IMR-90 (cell line): ENCODE data around the gene SH2D1B. TPM values are rescaled to one million over a fixed set of nuclear protein-coding genes. Genes with fewer than 3 reads are reported as not detected.

Experiments used
- ATAC-seq: fragments of 200-7000 bp; cut with Tn5 transposase; 2 replicates; pipeline ENCODE4 v1.9.1; 2020; ENCODE audit warnings: low read depth, mild to moderate bottlenecking, moderate library complexity
- BruUV-seq: library from RNA; stranded (reverse); fragments of 400-500 nt; replicated peaks from 2 replicates; lab custom pipeline; 2021; lab: Mats Ljungman, UMichigan
- CTCF ChIA-PET: fragments of 300-600 bp; formaldehyde crosslinking; extraction: SDS; loops from one replicate; lab custom pipeline; 2021; ENCODE audit warnings: antibody characterized with exemption; lab: Yijun Ruan, JAX
- POLR2A ChIA-PET: fragments of 300-600 bp; sonication (Branson Sonifier 250); formaldehyde crosslinking; loops from one replicate; lab custom pipeline; 2022; ENCODE audit warnings: antibody characterized with exemption; ENCODE audit not compliant: unreplicated experiment; lab: Charles Lee
- DNase-seq: peaks from one replicate; pipeline ENCODE4 v3.0.0; 2013
- H2AFZ ChIP-seq: replicated peaks from 2 replicates; pipeline ENCODE3; 2013; ENCODE audit warnings: low read length, mild to moderate bottlenecking; ENCODE audit not compliant: poor library complexity
- H2AK5ac ChIP-seq: 2 replicates; pipeline ENCODE4 v1.6.1; 2013; ENCODE audit warnings: low read depth, low read length, inconsistent platforms
- H2AK9ac ChIP-seq: replicated peaks from 2 replicates; pipeline ENCODE3; 2013; ENCODE audit warnings: mild to moderate bottlenecking, low read depth, low read length, moderate library complexity; ENCODE audit not compliant: poor library complexity
- H2BK120ac ChIP-seq: 2 replicates; pipeline ENCODE4 v1.6.1; 2013; ENCODE audit warnings: low read depth, low read length, inconsistent platforms
- H2BK15ac ChIP-seq: 3 replicates; pipeline ENCODE4 v1.6.1; 2013; ENCODE audit warnings: low read depth, low read length, inconsistent platforms
- H2BK20ac ChIP-seq: 2 replicates; pipeline ENCODE4 v1.6.1; 2013; ENCODE audit warnings: low read depth, mild to moderate bottlenecking, inconsistent platforms, low read length, moderate library complexity
- H2BK5ac ChIP-seq: 2 replicates; pipeline ENCODE4 v1.6.1; 2013; ENCODE audit warnings: mild to moderate bottlenecking, low read depth, low read length, inconsistent platforms; ENCODE audit not compliant: poor library complexity, severe bottlenecking
- H3K14ac ChIP-seq: replicated peaks from 2 replicates; pipeline ENCODE4 v1.6.1; 2013; ENCODE audit warnings: low read depth, low read length, inconsistent platforms
- H3K18ac ChIP-seq: 2 replicates; pipeline ENCODE4 v1.6.1; 2013; ENCODE audit warnings: low read depth, low read length, control low read depth
- H3K23ac ChIP-seq: 2 replicates; pipeline ENCODE4 v1.6.1; 2013; ENCODE audit warnings: low read depth, low read length, inconsistent platforms
- H3K27ac ChIP-seq: 2 replicates; pipeline ENCODE4 v1.5.1; 2013; ENCODE audit warnings: mild to moderate bottlenecking, control low read depth, low read length; ENCODE audit not compliant: insufficient read depth
- H3K27me3 ChIP-seq: 2 replicates; pipeline ENCODE4 v1.6.1; 2013; ENCODE audit warnings: low read length; ENCODE audit not compliant: control insufficient read depth, insufficient read depth
- H3K36me3 ChIP-seq: 2 replicates; pipeline ENCODE4 v1.6.1; 2013; ENCODE audit warnings: low read length, mixed read lengths; ENCODE audit not compliant: control insufficient read depth, insufficient read depth
- H3K4ac ChIP-seq: 2 replicates; pipeline ENCODE4 v1.6.1; 2013; ENCODE audit warnings: low read depth, low read length, inconsistent platforms
- H3K4me1 ChIP-seq: 2 replicates; pipeline ENCODE4 v1.6.1; 2013; ENCODE audit warnings: low read length, mixed read lengths; ENCODE audit not compliant: control insufficient read depth, insufficient read depth
- H3K4me2 ChIP-seq: 2 replicates; pipeline ENCODE4 v1.6.1; 2013; ENCODE audit warnings: low read depth, mild to moderate bottlenecking, control low read depth, low read length, moderate library complexity
- H3K4me3 ChIP-seq: 2 replicates; pipeline ENCODE4 v1.5.1; 2013; ENCODE audit warnings: low read depth, mild to moderate bottlenecking, control low read depth, low read length, moderate library complexity; ENCODE audit not compliant: insufficient read depth
- H3K56ac ChIP-seq: 2 replicates; pipeline ENCODE4 v1.6.1; 2013; ENCODE audit warnings: low read length, inconsistent platforms; ENCODE audit not compliant: insufficient read depth; ENCODE audit errors: extremely low read depth
- H3K79me1 ChIP-seq, 2 experiments: 2 replicates each; pipeline ENCODE4 v1.6.1; 2013; ENCODE audit warnings: low read length in 2 of 2, inconsistent platforms in 1 of 2, low read depth in 1 of 2
- H3K9ac ChIP-seq: 2 replicates; pipeline ENCODE4 v1.6.1; 2013; ENCODE audit warnings: low read depth, low read length, control low read depth
- H3K9me1 ChIP-seq: 2 replicates; pipeline ENCODE4 v1.6.1; 2013; ENCODE audit warnings: low read length, inconsistent platforms; ENCODE audit not compliant: insufficient read depth
- H3K9me3 ChIP-seq: 2 replicates; pipeline ENCODE4 v1.6.1; 2013; ENCODE audit warnings: low read length; ENCODE audit not compliant: control insufficient read depth, insufficient read depth
- H4K20me1 ChIP-seq: 2 replicates; pipeline ENCODE4 v1.6.1; 2013; ENCODE audit warnings: low read length, inconsistent platforms; ENCODE audit not compliant: insufficient read depth
- H4K5ac ChIP-seq: 2 replicates; pipeline ENCODE4 v1.6.1; 2013; ENCODE audit warnings: mild to moderate bottlenecking, low read depth, low read length, control low read depth
- H4K8ac ChIP-seq, 2 experiments: 2 replicates each; pipeline ENCODE4 v1.6.1; 2013; ENCODE audit warnings: low read depth in 2 of 2, low read length in 2 of 2, control low read depth in 1 of 2, inconsistent platforms in 1 of 2
- H4K91ac ChIP-seq: 2 replicates; pipeline ENCODE4 v1.6.1; 2013; ENCODE audit warnings: low read depth, low read length, inconsistent platforms; ENCODE audit not compliant: insufficient read depth
- BHLHE40 ChIP-seq: fragments of 150-350 bp; IDR thresholded peaks from 2 replicates; pipeline ENCODE4 v1.6.1; 2016; ENCODE audit warnings: mild to moderate bottlenecking, low read depth, low read length
- CEBPB ChIP-seq: IDR thresholded peaks from 2 replicates; pipeline ENCODE4 v1.6.1; 2012; ENCODE audit warnings: low read depth, low read length, improper control_type of control experiment
- CHD1 ChIP-seq: IDR thresholded peaks from 2 replicates; pipeline ENCODE4 v1.6.1; 2012; ENCODE audit warnings: low read depth, low read length, improper control_type of control experiment
- CTCF ChIP-seq: conservative IDR thresholded peaks from 2 replicates; pipeline ENCODE4 v1.5.1; 2012; ENCODE audit warnings: mild to moderate bottlenecking, low read depth, low read length, improper control_type of control experiment
- ELK1 ChIP-seq: fragments of 150-350 bp; IDR thresholded peaks from 2 replicates; pipeline ENCODE4 v1.6.1; 2016; ENCODE audit warnings: low read depth, mild to moderate bottlenecking, low read length, moderate library complexity, borderline replicate concordance
- FOS ChIP-seq: fragments of 150-350 bp; IDR thresholded peaks from 2 replicates; pipeline ENCODE4 v1.6.1; 2016; ENCODE audit warnings: low read depth, low read length
- MAFK ChIP-seq: IDR thresholded peaks from 2 replicates; pipeline ENCODE4 v1.6.1; 2012; ENCODE audit warnings: low read depth, low read length, improper control_type of control experiment
- MAZ ChIP-seq: IDR thresholded peaks from 2 replicates; pipeline ENCODE4 v1.6.1; 2012; ENCODE audit warnings: low read depth, mild to moderate bottlenecking, low read length, improper control_type of control experiment, moderate library complexity, borderline replicate concordance
- NFE2L2 ChIP-seq: fragments of 150-350 bp; IDR thresholded peaks from 2 replicates; pipeline ENCODE4 v1.6.1; 2016; ENCODE audit warnings: low read depth, mild to moderate bottlenecking, low read length
- POLR2A ChIP-seq: IDR thresholded peaks from 2 replicates; pipeline ENCODE4 v1.6.1; 2012; ENCODE audit warnings: mild to moderate bottlenecking, low read depth, low read length
- RAD21 ChIP-seq: IDR thresholded peaks from 2 replicates; pipeline ENCODE4 v1.6.1; 2012; ENCODE audit warnings: low read length, improper control_type of control experiment
- RCOR1 ChIP-seq: IDR thresholded peaks from 2 replicates; pipeline ENCODE4 v1.6.1; 2012; ENCODE audit warnings: mild to moderate bottlenecking, low read length, improper control_type of control experiment; ENCODE audit not compliant: insufficient replicate concordance
- RFX5 ChIP-seq: IDR thresholded peaks from 2 replicates; pipeline ENCODE4 v1.8.0; 2012; ENCODE audit warnings: low read depth, mild to moderate bottlenecking, low read length, moderate library complexity
- SMC3 ChIP-seq: fragments of 150-350 bp; IDR thresholded peaks from 2 replicates; pipeline ENCODE4 v1.6.1; 2016; ENCODE audit warnings: low read depth, mild to moderate bottlenecking, antibody characterized with exemption, low read length, moderate library complexity
- USF2 ChIP-seq: fragments of 150-350 bp; IDR thresholded peaks from 2 replicates; pipeline ENCODE4 v1.6.1; 2017; ENCODE audit warnings: mild to moderate bottlenecking, antibody characterized with exemption, low read length, low read depth
- WGBS, 2 experiments: methylation state at CpG; one replicate each; pipeline versions ENCODE4 v1.1.5 to v1.1.7; 2013; ENCODE audit warnings: missing lambda C conversion rate in 2 of 2; ENCODE audit not compliant: insufficient read length in 1 of 2; ENCODE audit errors: extremely low coverage in 2 of 2; 5-methylcytosine and 5-hydroxymethylcytosine counted together
- dilution Hi-C: fragments of 300-500 bp; cut with HindIII; formaldehyde crosslinking; loops from one replicate; pipeline ENCODE4 v1.14.3; 2018; ENCODE audit warnings: low sequenced_read_pairs; ENCODE audit not compliant: unreplicated experiment
- in situ Hi-C: fragments of 300-500 bp; cut with MboI; formaldehyde crosslinking; loops from 3 replicates; pipeline ENCODE4 v1.14.3; 2019; ENCODE audit warnings: low sequenced_read_pairs, inconsistent platforms, mixed read lengths
- intact Hi-C: fragments of 100-400 bp; cut with micrococcal nuclease; formaldehyde crosslinking; loops from 2 replicates; pipeline ENCODE4 v1.10.0; 2022
- polyA plus RNA-seq, 3 experiments: library from polyadenylated mRNA; depleted of rRNA; stranded (reverse); fragments of >200 nt; gene quantifications; 2 replicates each; pipeline ENCODE4 v1.2.3, GENCODE V29; 2012; ENCODE audit warnings: low replicate concordance in 1 of 3
- total RNA-seq: library from RNA; depleted of rRNA; stranded (reverse); fragments of >200 nt; gene quantifications from 2 replicates; pipeline ENCODE4 v1.2.3, GENCODE V29; 2012

SH2D1B gene
- total and polyA plus RNA-seq, 2 of the 4 experiments (the other 2 are of a cell fraction) = 0.03 to 0.18 TPM

- H3K27ac ChIP-seq = no peak overlapping the region
- no peaks in the 10 kb centered on the region for H4K20me1 ChIP-seq
- H4K8ac ChIP-seq = no peak overlapping the region
- DNase-seq (no peak), ATAC-seq (no peak)
- no peaks in the 10 kb centered on the region for H3K79me1 ChIP-seq
- H3K9ac ChIP-seq = no peak overlapping the region
- dilution Hi-C loops (no loop called here), intact Hi-C loops (no loop called here), in situ Hi-C loops (loop anchor here (25.0 kb wide), 1 partner anchor 595 kb away; no protein-coding TSS in a partner anchor)
- no peak overlapping the region for H3K4me3 ChIP-seq
- no peak overlapping the region for H4K91ac ChIP-seq
- no peak overlapping the region for H3K4ac ChIP-seq
- no peaks in the 10 kb centered on the region for H3K36me3 ChIP-seq
- H2BK20ac ChIP-seq = no peak overlapping the region
- H2AK5ac ChIP-seq = no peak overlapping the region
- H2AK9ac ChIP-seq = no peak overlapping the region
- H2AFZ ChIP-seq = no peak overlapping the region
- no peaks in the 10 kb centered on the region for H3K4me1 ChIP-seq
- H3K4me2 ChIP-seq = no peak overlapping the region
- CTCF ChIA-PET = interaction anchor here (0.5 to 1.4 kb wide), 4 partner anchors 14 to 326 kb away, joined by 3 to 6 read pairs (median 3); no protein-coding TSS in a partner anchor
- H3K23ac ChIP-seq = no peak overlapping the region
- WGBS, 2 experiments = no CpG with 5 or more reads among the region's 13 CpGs
- no peaks in the 10 kb centered on the region for H3K9me3 ChIP-seq
- no peak overlapping the region for H2BK15ac ChIP-seq
- H2BK120ac ChIP-seq = no peak overlapping the region
- no peak overlapping the region for H3K56ac ChIP-seq
- H3K27me3 ChIP-seq = peaks cover 33% of the 10 kb centered on the region
- H3K14ac ChIP-seq = no peak overlapping the region
- no peak overlapping the region for H2BK5ac ChIP-seq
- H3K9me1 ChIP-seq = no peaks in the 10 kb centered on the region
- BruUV-seq = no TSS peak
- POLR2A ChIA-PET = no interaction called here
- no peak overlapping the region for H3K18ac ChIP-seq
- no peak overlapping the region for H4K5ac ChIP-seq
- TF ChIP-seq SMC3 (no peak), MAFK (no peak), CTCF (no peak), NFE2L2 (no peak), CEBPB (no peak), RFX5 (no peak), POLR2A (no peak), RCOR1 (no peak), MAZ (no peak), FOS (no peak), USF2 (no peak), RAD21 (no peak), CHD1 (no peak), ELK1 (no peak), BHLHE40 (no peak)
Measured at GRCh38 chr1:162381941-162382750, 29.8 kb downstream of the SH2D1B start.
